Brain microvascular endothelial cell (primary cell): ENCODE measurements around the gene AKAP7.

Experiments used
- DNase-seq: peaks from one replicate; pipeline ENCODE4 v3.0.0-alpha.2; 2020
- H3K27ac ChIP-seq: fragments of 250-450 bp; sonication (Bioruptor Pico); 2 replicates; pipeline ENCODE4 v1.5.1; 2020; ENCODE audit warnings: mild to moderate bottlenecking, moderate library complexity
- H3K27me3 ChIP-seq: fragments of 250-450 bp; sonication (Bioruptor Pico); replicated peaks from 2 replicates; pipeline ENCODE4 v1.5.1; 2020; ENCODE audit warnings: mild to moderate bottlenecking
- H3K36me3 ChIP-seq: fragments of 250-450 bp; sonication (Bioruptor Pico); replicated peaks from 2 replicates; pipeline ENCODE4 v1.5.1; 2020; ENCODE audit warnings: mild to moderate bottlenecking
- H3K4me3 ChIP-seq: 2 replicates; pipeline ENCODE4 v1.5.1; 2011; ENCODE audit warnings: low read depth, mild to moderate bottlenecking, control low read depth, low read length, moderate library complexity
- CTCF ChIP-seq: IDR thresholded peaks from 2 replicates; pipeline ENCODE4 v1.5.1; 2011; ENCODE audit warnings: low read depth, mild to moderate bottlenecking, moderate library complexity, low read length, control low read depth, inconsistent platforms; ENCODE audit errors: missing control alignments
- in situ Hi-C: cut with HindIII; loops from 2 replicates; pipeline ENCODE4 v1.10.0; 2017; ENCODE audit warnings: low sequenced_read_pairs, low pct_ligation_motif_present

Gene AKAP7

GRCh38 chr6:131216246-131216645, 81.0 kb downstream of the AKAP7 start:
- no peak for TF ChIP-seq CTCF
- no peaks in the 10 kb centered on the region for H3K36me3 ChIP-seq
- no peak for DNase-seq
- in situ Hi-C loops = no loop called here
- no peaks in the 10 kb centered on the region for H3K27me3 ChIP-seq
- no peak overlapping the region for H3K27ac ChIP-seq
- no peak overlapping the region for H3K4me3 ChIP-seq

GRCh38 chr6:131222773-131223172, 87.5 kb downstream of the AKAP7 start:
- DNase-seq = no peak
- in situ Hi-C loops = no loop called here

GRCh38 chr6:131223416-131223815, 88.1 kb downstream of the AKAP7 start:
- Histone ChIP-seq H3K36me3 (no peaks in the 10 kb centered on the region), H3K27ac (no peak overlapping the region), H3K27me3 (no peaks in the 10 kb centered on the region), H3K4me3 (no peak overlapping the region)
- in situ Hi-C loops = no loop called here
- TF ChIP-seq CTCF = no peak
- DNase-seq = no peak

More at GRCh38 chr6:131222773-131223172, 87.5 kb downstream of the AKAP7 start:
- H3K27ac ChIP-seq = no peak overlapping the region
- no peaks in the 10 kb centered on the region for H3K27me3 ChIP-seq
- TF ChIP-seq CTCF = no peak
- no peaks in the 10 kb centered on the region for H3K36me3 ChIP-seq
- H3K4me3 ChIP-seq = no peak overlapping the region

- TF ChIP-seq CTCF = no peak
- DNase-seq = no peak
- H3K27ac ChIP-seq = no peak overlapping the region
- H3K36me3 ChIP-seq = no peaks in the 10 kb centered on the region
- no peaks in the 10 kb centered on the region for H3K27me3 ChIP-seq
- H3K4me3 ChIP-seq = no peak overlapping the region
- in situ Hi-C loops = no loop called here
Observed at GRCh38 chr6:131225127-131225526, 89.9 kb downstream of the AKAP7 start.

- no peaks in the 10 kb centered on the region for H3K27me3 ChIP-seq
- H3K4me3 ChIP-seq = no peak overlapping the region
- no peak for DNase-seq
- no peaks in the 10 kb centered on the region for H3K36me3 ChIP-seq
- no peak for TF ChIP-seq CTCF
- in situ Hi-C loops = no loop called here
- H3K27ac ChIP-seq = no peak overlapping the region
Observed at GRCh38 chr6:131225959-131226358, 90.7 kb downstream of the AKAP7 start.

GRCh38 chr6:131226459-131227157, 91.3 kb downstream of the AKAP7 start:
- TF ChIP-seq CTCF = no peak
- no peak overlapping the region for H3K4me3 ChIP-seq
- H3K27me3 ChIP-seq = no peaks in the 10 kb centered on the region
- H3K27ac ChIP-seq = no peak overlapping the region
- in situ Hi-C loops = no loop called here
- no peaks in the 10 kb centered on the region for H3K36me3 ChIP-seq
- no peak for DNase-seq
